Heart left ventricle (tissue), 16 donors: ENCODE measurements around the gene CTPS2. TPM values are rescaled to one million over a fixed set of nuclear protein-coding genes. Genes with fewer than 3 reads are reported as not detected.
"Not testable (repeated sequence)": the region's sequence is repeated elsewhere in the genome, so short reads cannot be mapped to it uniquely, and the experiment has no call there.

Experiments used
- ATAC-seq, 4 donors: fragments of 200-7000 bp; cut with Tn5 transposase; one replicate each; pipeline ENCODE4 v1.9.1; 2020 to 2022; ENCODE audit warnings: moderate library complexity in 4 of 4, mild to moderate bottlenecking in 3 of 4, moderate number of reproducible peaks in 1 of 4
- DNase-seq, 5 donors: peaks; one replicate each; pipeline ENCODE4 v3.0.0-alpha.2; 2020
- H3K27ac ChIP-seq, 12 donors: fragments of 200-600 bp; sonication (generic) in 4 of 12; one replicate each; pipeline versions ENCODE4 v1.5.0 to v1.8.0; 2016 to 2022; ENCODE audit warnings: mild to moderate bottlenecking in 2 of 12
- H3K27me3 ChIP-seq, 9 donors: fragments of 200-600 bp; sonication (generic) in 2 of 9; one replicate each; pipeline versions ENCODE4 v1.5.1 to v1.8.0; 2016 to 2022; ENCODE audit warnings: mild to moderate bottlenecking in 3 of 9
- H3K36me3 ChIP-seq, 9 donors: fragments of 200-600 bp; sonication (generic) in 2 of 9; one replicate each; pipeline versions ENCODE4 v1.5.0 to v1.8.0; 2018 to 2022; ENCODE audit warnings: mild to moderate bottlenecking in 2 of 9
- H3K4me1 ChIP-seq, 12 donors: fragments of 200-600 bp; sonication (generic) in 4 of 12; one replicate each; pipeline versions ENCODE4 v1.5.0 to v1.8.0; 2016 to 2022; ENCODE audit warnings: mild to moderate bottlenecking in 3 of 12
- H3K4me3 ChIP-seq, 12 donors: fragments of 200-600 bp; sonication (generic) in 4 of 12; one replicate each; pipeline versions ENCODE4 v1.5.0 to v1.8.0; 2017 to 2022; ENCODE audit warnings: mild to moderate bottlenecking in 9 of 12, moderate library complexity in 4 of 12
- H3K9me3 ChIP-seq, 12 donors: fragments of 200-600 bp; sonication (generic) in 4 of 12; one replicate each; pipeline versions ENCODE4 v1.5.0 to v1.8.0; 2016 to 2022; ENCODE audit warnings: mild to moderate bottlenecking in 1 of 12
- CTCF ChIP-seq, 12 donors: fragments of 200-600 bp; sonication (generic) in 4 of 12; IDR thresholded peaks; one replicate each; pipeline versions ENCODE4 v1.5.0 to v1.8.0; 2018 to 2022; ENCODE audit warnings: antibody characterized with exemption in 12 of 12, mild to moderate bottlenecking in 5 of 12
- POLR2A ChIP-seq, 2 donors: fragments of 450-650 bp; IDR thresholded peaks; one replicate each; pipeline ENCODE4 v1.6.1; 2017; ENCODE audit warnings: antibody characterized with exemption in 2 of 2, mild to moderate bottlenecking in 2 of 2, moderate library complexity in 2 of 2
- WGBS, 4 donors: extraction: QIAGEN DNeasy Blood & Tissue Kit in 2 of 4; methylation state at CpG; one replicate each; pipeline versions ENCODE4 v1.1.5 to v1.1.7; 2013 to 2018; 5-methylcytosine and 5-hydroxymethylcytosine counted together
- intact Hi-C, 10 donors: fragments of 100-400 bp; cut with DNase I; formaldehyde crosslinking; loops; one replicate each; pipeline versions ENCODE4 v1.11.1 to v1.14.2; 2022
- polyA plus RNA-seq, 2 donors: library from polyadenylated mRNA; stranded (reverse); fragments of 200-250 nt; gene quantifications; one replicate each; pipeline ENCODE4 v1.2.3, GENCODE V29; 2013
- total RNA-seq, 9 donors: library from RNA; depleted of rRNA in 2 of 9; stranded (reverse); fragments of >200 nt in 2 of 9; fragmentation: NEBNext Ultra II Directional in 3 of 9; extraction: Animal tissue kit (Norgen Biotek cat#: 25700) in 3 of 9; gene quantifications; one replicate each; pipeline versions ENCODE4 v1.1.0 to v1.2.4, GENCODE V29; 2016 to 2023
- donor health status: ischemic (EF 13 %, LVEDD 7.1; RV severe dilation, severe dysfunction).
- donor health status: healthy with polysubstance abuse.
- donor health status: DM: no; HTN: yes; CAD: no.
- donor health status: DM: no; HTN: no; CAD: no.
- donor health status: ischemic (EF 25% LVEDD 6.9; RV normal size, moderate dysfunction).
- donor health status: ischemic (EF 25% LVEDD 5.7; RV mildly dilated, moderate dysfunction).
- donor health status: healthy.
- donor health status: DM: yes; HTN: yes; CAD: no.
- donor health status: ischemic (EF 35%, LVEDD 5.7; RV mildly dilated, moderate dysfunction).
- donor health status: nonischemic (EF 11% LVEDD 7.7; RV severe dilation, severe dysfunction).
- donor health status: DM: yes; HTN: yes; CAD: no.
- donor health status: PGD.
- donor health status: ischemic (EF 29% LVEDD 5.4; RV normal size, mild dysfunction).
- donor health status: nonischemic (EF 23%, LVEDD 6.1; RV moderate dilation, normal function).

Gene CTPS2
- total and polyA plus RNA-seq, 11 donors: 3.1 to 8.3 (median 4.8) TPM

- DNase-seq (no peak), ATAC-seq (no peak)
- intact Hi-C loops: loop anchor here in 1 of 10 donors (10.0 kb wide), 1 partner anchor 62 kb away; the partner anchor contains the start of gene TXLNG
- TF ChIP-seq CTCF (IDR thresholded peaks at IDR 0.05): no peak
- no peak for TF ChIP-seq POLR2A (IDR thresholded peaks at IDR 0.05)
- no peak overlapping the region for H3K27ac ChIP-seq
- 83 to 88% (median 87%) methylated on average over 4 of the region's 4 CpGs for WGBS, 4 donors
- H3K4me1 ChIP-seq: peaks cover 0 to 33% (median 9%) of the 10 kb centered on the region in 12 donors
- H3K36me3 ChIP-seq: no peaks in the 10 kb centered on the region
- no peak overlapping the region for H3K4me3 ChIP-seq
- no peaks in the 10 kb centered on the region for H3K9me3 ChIP-seq
- H3K27me3 ChIP-seq: no peaks in the 10 kb centered on the region
Measured at GRCh38 chrX:16722481-16722880, 10.0 kb upstream of the CTPS2 start.

- no peaks in the 10 kb centered on the region for H3K36me3 ChIP-seq
- peak within 1 kb of the TSS; percentile 83 to 97 (median 94) for H3K27ac ChIP-seq
- DNase-seq (peak; percentile 92 to 97 (median 96)), ATAC-seq (peak; percentile 96 to 99 (median 98))
- peaks cover 0 to 28% (median 9%) of the 10 kb centered on the region in 12 donors for H3K4me1 ChIP-seq
- WGBS, 4 donors: 0 to 1% (median 0%) methylated on average over 37 to 54 of the region's 54 CpGs
- TF ChIP-seq POLR2A (IDR thresholded peaks at IDR 0.05): peak in 1 of 2 donors; percentile 95
- TF ChIP-seq CTCF (IDR thresholded peaks at IDR 0.05): peak in 1 of 12 donors; percentile 6
- H3K4me3 ChIP-seq: peak within 1 kb of the TSS; percentile 57 to 94 (median 78)
- H3K9me3 ChIP-seq: no peaks in the 10 kb centered on the region
- peaks cover 0 to 4% (median 0%) of the 10 kb centered on the region in 9 donors for H3K27me3 ChIP-seq
- intact Hi-C loops: loop anchor here in 3 of 10 donors (2.0 to 10.0 kb wide), 4 partner anchors 65 to 151 kb away; partner anchors contain the start of genes TXLNG (in 3 of the 3) and RBBP7 (in 1 of the 3)
Measured at GRCh38 chrX:16719334-16720084, 7.0 kb upstream of the CTPS2 start, which contains the start of gene SYAP1. TSS of gene SYAP1 (plus strand) at chrX:16719612. CDS start at chrX:16719725, 113 bp downstream.

GRCh38 chrX:16718824-16719333 lies 6.4 kb upstream of the CTPS2 start:
- Histone ChIP-seq H3K36me3 (no peaks in the 10 kb centered on the region), H3K27me3 (peaks cover 0 to 10% (median 0%) of the 10 kb centered on the region in 9 donors), H3K4me1 (peaks cover 0 to 28% (median 9%) of the 10 kb centered on the region in 12 donors), H3K9me3 (no peaks in the 10 kb centered on the region), H3K4me3 (peak overlapping the region; percentile 57 to 94 (median 78)), H3K27ac (peak overlapping the region; percentile 83 to 97 (median 94))
- 12 to 17% (median 16%) methylated on average over 6 of the region's 6 CpGs for WGBS, 4 donors
- ATAC-seq (no peak), DNase-seq (no peak)
- intact Hi-C loops: loop anchor here in 2 of 10 donors (2.0 to 5.0 kb wide), 3 partner anchors 68 to 152 kb away; partner anchors contain the start of genes TXLNG (in 2 of the 2) and RBBP7 (in 1 of the 2)
- TF ChIP-seq POLR2A (IDR thresholded peaks at IDR 0.05) (no peak), CTCF (IDR thresholded peaks at IDR 0.05) (no peak)

GRCh38 chrX:16716451-16716850 lies 4.0 kb upstream of the CTPS2 start:
- 77 to 87% (median 86%) methylated on average over 6 of the region's 6 CpGs for WGBS, 4 donors
- not testable (repeated sequence) for H3K4me3 ChIP-seq, H3K9me3 ChIP-seq, H3K27ac ChIP-seq, H3K36me3 ChIP-seq, ATAC-seq, DNase-seq
- Histone ChIP-seq H3K27me3 (peaks cover 0 to 23% (median 0%) of the 10 kb centered on the region in 9 donors), H3K4me1 (peaks cover 0 to 28% (median 10%) of the 10 kb centered on the region in 12 donors)
- intact Hi-C loops: loop anchor here in 1 of 10 donors (5.0 kb wide), 1 partner anchor 71 kb away; the partner anchor contains the start of gene TXLNG

GRCh38 chrX:16715638-16716037 lies 3.2 kb upstream of the CTPS2 start:
- ATAC-seq, DNase-seq, H3K9me3 ChIP-seq, H3K4me3 ChIP-seq, H3K27ac ChIP-seq, H3K36me3 ChIP-seq: not testable (repeated sequence)
- peaks cover 0 to 24% (median 4%) of the 10 kb centered on the region in 12 donors for H3K4me1 ChIP-seq
- intact Hi-C loops: loop anchor here in 1 of 10 donors (5.0 kb wide), 1 partner anchor 72 kb away; the partner anchor contains the start of gene TXLNG
- WGBS, 4 donors: 81 to 95% (median 89%) methylated on average over 2 to 6 of the region's 6 CpGs
- H3K27me3 ChIP-seq: peaks cover 0 to 28% (median 0%) of the 10 kb centered on the region in 9 donors
